Measurements from ENCODE around the gene C11orf98. TPM values are rescaled to one million over a fixed set of nuclear protein-coding genes. Genes with fewer than 3 reads are reported as not detected.
"Not testable (repeated sequence)": the region's sequence is repeated elsewhere in the genome, so short reads cannot be mapped to it uniquely, and the experiment has no call there.

C11orf98 gene
- total RNA-seq, 1 experiment from 2014 or later: 115 TPM

DNA sequence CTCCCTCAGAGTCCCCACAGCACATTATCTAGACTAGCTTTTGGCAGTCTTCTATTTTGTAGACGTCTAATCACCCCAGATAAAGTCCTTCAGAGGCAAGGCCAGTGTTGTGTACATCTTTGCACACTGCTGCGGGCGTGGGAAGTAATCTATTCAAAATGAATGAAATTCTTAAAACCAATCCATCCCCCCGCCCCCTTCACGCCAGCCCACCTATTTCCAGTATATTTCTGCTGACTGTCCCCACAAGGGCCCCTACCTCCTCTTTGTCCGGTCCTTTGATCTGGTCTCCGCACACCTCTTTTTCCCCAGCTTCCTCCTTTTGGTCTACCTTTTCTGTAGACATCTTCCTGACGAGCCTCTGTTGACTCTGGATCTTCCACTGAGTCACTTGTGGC is 41.8 kb upstream of the C11orf98 start:
- TF ChIP-seq CTCF (IDR thresholded peaks at IDR 0.05; ENCODE audit: insufficient read depth in 1 of 2, low read depth in 1 of 2, low read length in 1 of 2, severe bottlenecking in 1 of 2, unreplicated experiment in 1 of 2): no peak
- H3K36me3 ChIP-seq (ENCODE audit: control insufficient read depth, insufficient read depth, low read length): peaks cover 1% of the 10 kb centered on the region; the same call in 1 of the 2 replicates
- no peak for DNase-seq
- Mint-ChIP-seq H3K36me3 (ENCODE audit: insufficient read depth, unreplicated experiment) (peaks cover 79% of the 10 kb centered on the region), H3K9me3 (ENCODE audit: unreplicated experiment) (no peaks in the 10 kb centered on the region), H3K4me1 (ENCODE audit: low read depth, unreplicated experiment) (peaks cover 18% of the 10 kb centered on the region), H3K27me3 (ENCODE audit: insufficient read depth, unreplicated experiment) (no peaks in the 10 kb centered on the region), H3K4me3 (ENCODE audit: unreplicated experiment) (peak overlapping the region; percentile 96), H3K27ac (ENCODE audit: unreplicated experiment) (peak overlapping the region; percentile 97)
- intact Hi-C loops (cut with micrococcal nuclease; ENCODE audit: unreplicated experiment): no loop called here
- no TSS peak for BruUV-seq (replicated peaks)
- H3K4me3 ChIP-seq (ENCODE audit: low read depth, low read length): no peak overlapping the region
- no peaks in the 10 kb centered on the region for H3K9me3 ChIP-seq
- H3K27me3 ChIP-seq (replicated peaks; ENCODE audit: control insufficient read depth, insufficient read depth, low read length): no peaks in the 10 kb centered on the region
- peaks cover 9% of the 10 kb centered on the region; the same call in 1 of the 2 replicates for H3K4me1 ChIP-seq
- POLR2A ChIA-PET: interaction anchor here (0.6 to 1.8 kb wide), 8 partner anchors 20 to 1630 kb away, joined by 3 to 18 read pairs (median 4); partner anchors contain the start of genes C11orf98, CSKMT, EEF1G and HNRNPUL2
- CTCF ChIA-PET: interaction anchor here (0.6 to 1.8 kb wide), 5 partner anchors 12 to 1253 kb away, joined by 3 to 7 read pairs (median 4); partner anchors contain the start of genes HNRNPUL2, TAF6L and ZBTB3

GRCh38 chr11:62705880-62706849 is 41.2 kb upstream of the C11orf98 start:
- H3K27ac Mint-ChIP-seq (ENCODE audit: unreplicated experiment): peak overlapping the region; percentile 97
- H3K9me3 Mint-ChIP-seq (ENCODE audit: unreplicated experiment): no peaks in the 10 kb centered on the region
- Histone ChIP-seq H3K27me3 (replicated peaks; ENCODE audit: control insufficient read depth, insufficient read depth, low read length) (no peaks in the 10 kb centered on the region), H3K4me1 (peaks cover 9% of the 10 kb centered on the region; the same call in 1 of the 2 replicates), H3K9me3 (no peaks in the 10 kb centered on the region), H3K36me3 (ENCODE audit: control insufficient read depth, insufficient read depth, low read length) (peaks cover 1% of the 10 kb centered on the region; the same call in 1 of the 2 replicates), H3K4me3 (ENCODE audit: low read depth, low read length) (peak overlapping the region; percentile 55)
- ChIA-PET CTCF (interaction anchor here (0.6 to 1.8 kb wide), 11 partner anchors 12 to 1252 kb away, joined by 3 to 7 read pairs (median 4); partner anchors contain the start of genes B3GAT3, HNRNPUL2, LBHD1 and TAF6L), POLR2A (interaction anchor here (0.6 to 1.8 kb wide), 10 partner anchors 21 to 132 kb away, joined by 3 to 18 read pairs (median 5); partner anchors contain the start of genes C11orf98, CSKMT, EEF1G and HNRNPUL2)
- TF ChIP-seq CTCF (IDR thresholded peaks at IDR 0.05; ENCODE audit: insufficient read depth in 1 of 2, low read depth in 1 of 2, low read length in 1 of 2, severe bottlenecking in 1 of 2, unreplicated experiment in 1 of 2): no peak
- peak overlapping the region; percentile 96 for H3K4me3 Mint-ChIP-seq (ENCODE audit: unreplicated experiment)
- H3K4me1 Mint-ChIP-seq (ENCODE audit: low read depth, unreplicated experiment): peaks cover 18% of the 10 kb centered on the region
- no peaks in the 10 kb centered on the region for H3K27me3 Mint-ChIP-seq (ENCODE audit: insufficient read depth, unreplicated experiment)
- TSS peak; percentile 20 for BruUV-seq (replicated peaks)
- peaks cover 79% of the 10 kb centered on the region for H3K36me3 Mint-ChIP-seq (ENCODE audit: insufficient read depth, unreplicated experiment)
- peak; percentile 91 to 95 for DNase-seq
- intact Hi-C loops (cut with micrococcal nuclease; ENCODE audit: unreplicated experiment): no loop called here

DNA sequence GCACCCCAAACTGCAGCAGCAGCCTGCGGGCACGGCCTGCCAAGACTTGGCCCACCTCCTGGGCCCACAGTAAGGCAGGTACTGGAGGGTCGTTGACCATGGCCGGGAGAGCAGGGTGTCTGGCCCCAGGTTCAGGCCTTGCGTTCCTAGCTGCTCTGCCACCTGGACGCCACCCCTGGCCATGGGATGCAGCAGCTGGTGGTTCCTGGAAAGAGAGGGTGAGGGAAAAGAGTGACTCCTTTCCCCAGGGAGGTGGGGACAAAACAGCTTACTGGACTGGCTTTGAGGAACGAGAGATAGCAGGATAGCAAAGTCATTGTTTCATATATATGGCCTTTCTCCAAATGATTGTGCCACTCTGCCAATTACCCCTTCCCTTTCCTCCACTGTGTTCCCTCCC is 40.4 kb upstream of the C11orf98 start:
- H3K4me1 ChIP-seq: peaks cover 9% of the 10 kb centered on the region; the same call in 1 of the 2 replicates
- H3K27ac Mint-ChIP-seq (ENCODE audit: unreplicated experiment): peak overlapping the region; percentile 97
- H3K4me1 Mint-ChIP-seq (ENCODE audit: low read depth, unreplicated experiment): peaks cover 18% of the 10 kb centered on the region
- ChIA-PET POLR2A (interaction anchor here (0.6 to 1.8 kb wide), 7 partner anchors 22 to 132 kb away, joined by 5 to 18 read pairs (median 6); partner anchors contain the start of genes C11orf98, CSKMT, EEF1G and HNRNPUL2), CTCF (interaction anchor here (0.6 to 1.8 kb wide), 7 partner anchors 11 to 197 kb away, joined by 3 to 7 read pairs (median 4); partner anchors contain the start of genes B3GAT3, LBHD1, TAF6L and UQCC3)
- peaks cover 1% of the 10 kb centered on the region; the same call in 1 of the 2 replicates for H3K36me3 ChIP-seq (ENCODE audit: control insufficient read depth, insufficient read depth, low read length)
- H3K9me3 ChIP-seq: no peaks in the 10 kb centered on the region
- intact Hi-C loops (cut with micrococcal nuclease; ENCODE audit: unreplicated experiment): no loop called here
- no peaks in the 10 kb centered on the region for H3K9me3 Mint-ChIP-seq (ENCODE audit: unreplicated experiment)
- H3K4me3 Mint-ChIP-seq (ENCODE audit: unreplicated experiment): peak overlapping the region; percentile 96
- H3K4me3 ChIP-seq (ENCODE audit: low read depth, low read length): peak overlapping the region; percentile 55
- no peaks in the 10 kb centered on the region for H3K27me3 Mint-ChIP-seq (ENCODE audit: insufficient read depth, unreplicated experiment)
- no TSS peak for BruUV-seq (replicated peaks)
- no peak for DNase-seq
- no peaks in the 10 kb centered on the region for H3K27me3 ChIP-seq (replicated peaks; ENCODE audit: control insufficient read depth, insufficient read depth, low read length)
- H3K36me3 Mint-ChIP-seq (ENCODE audit: insufficient read depth, unreplicated experiment): peaks cover 77% of the 10 kb centered on the region
- no peak for TF ChIP-seq CTCF (IDR thresholded peaks at IDR 0.05; ENCODE audit: insufficient read depth in 1 of 2, low read depth in 1 of 2, low read length in 1 of 2, severe bottlenecking in 1 of 2, unreplicated experiment in 1 of 2)

DNA sequence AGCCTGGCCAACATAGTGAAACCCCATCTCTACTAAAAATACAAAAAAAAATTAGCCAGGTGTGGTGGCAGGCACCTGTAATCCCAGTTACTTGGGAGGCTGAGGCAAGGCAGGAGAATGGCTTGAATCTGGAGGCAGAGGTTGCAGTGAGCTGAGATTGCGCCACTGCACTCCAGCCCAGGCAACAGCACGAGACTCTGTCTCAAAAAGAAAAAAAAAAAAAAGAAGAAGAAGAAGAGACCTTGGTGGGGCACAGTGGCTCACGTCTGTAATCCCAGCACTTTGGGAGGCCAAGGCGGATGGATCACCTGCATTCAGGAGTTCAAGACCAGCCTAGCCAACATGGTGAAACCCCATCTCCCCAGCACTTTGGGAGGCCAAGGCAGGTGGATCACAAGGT is 38.9 kb upstream of the C11orf98 start:
- H3K9me3 Mint-ChIP-seq (ENCODE audit: unreplicated experiment); POLR2A ChIA-PET; H3K27me3 ChIP-seq (replicated peaks; ENCODE audit: control insufficient read depth, insufficient read depth, low read length); DNase-seq; H3K36me3 ChIP-seq (ENCODE audit: control insufficient read depth, insufficient read depth, low read length); H3K27me3 Mint-ChIP-seq (ENCODE audit: insufficient read depth, unreplicated experiment); H3K4me3 Mint-ChIP-seq (ENCODE audit: unreplicated experiment); H3K4me3 ChIP-seq (ENCODE audit: low read depth, low read length); intact Hi-C loops (cut with micrococcal nuclease; ENCODE audit: unreplicated experiment); H3K4me1 ChIP-seq; H3K9me3 ChIP-seq; BruUV-seq (replicated peaks); CTCF ChIA-PET; H3K27ac Mint-ChIP-seq (ENCODE audit: unreplicated experiment): not testable (repeated sequence)
- Mint-ChIP-seq H3K4me1 (ENCODE audit: low read depth, unreplicated experiment) (peaks cover 18% of the 10 kb centered on the region), H3K36me3 (ENCODE audit: insufficient read depth, unreplicated experiment) (peaks cover 70% of the 10 kb centered on the region)

All from Caco-2 (cell line).